Liver (tissue), 3 donors: Measurements from ENCODE around the gene SCRN1.

ENCODE experiments used
- CTCF ChIP-seq: fragments of 150-350 bp; IDR thresholded peaks from 2 replicates; pipeline ENCODE4 v1.5.1; 2017; ENCODE audit warnings: improper control_type of control experiment, low read depth, low read length; ENCODE audit not compliant: missing input control
- HNF4A ChIP-seq, 2 donors: conservative IDR thresholded peaks; 2 replicates each; pipeline ENCODE4 v1.6.1; 2016; ENCODE audit warnings: antibody characterized with exemption in 2 of 2, mild to moderate bottlenecking in 2 of 2
- JUND ChIP-seq, 2 donors: IDR thresholded peaks; 2 replicates each; pipeline ENCODE4 v1.6.1; 2016; ENCODE audit warnings: antibody characterized with exemption in 2 of 2
- MAX ChIP-seq: IDR thresholded peaks from 2 replicates; pipeline ENCODE4 v1.6.1; 2016; ENCODE audit warnings: antibody characterized with exemption
- donor health status: healthy.
- donor health status: healthy.

- no peak for TF ChIP-seq CTCF
- TF ChIP-seq JUND (IDR thresholded peaks at IDR 0.05), result no peak
- TF ChIP-seq HNF4A (conservative IDR thresholded peaks at IDR 0.05), result no peak
- TF ChIP-seq MAX, result no peak
Observed at GRCh38 chr7:29892231-29892630, 97.4 kb downstream of the SCRN1 start.
